ENCODE data around the gene PUSL1.

DNA sequence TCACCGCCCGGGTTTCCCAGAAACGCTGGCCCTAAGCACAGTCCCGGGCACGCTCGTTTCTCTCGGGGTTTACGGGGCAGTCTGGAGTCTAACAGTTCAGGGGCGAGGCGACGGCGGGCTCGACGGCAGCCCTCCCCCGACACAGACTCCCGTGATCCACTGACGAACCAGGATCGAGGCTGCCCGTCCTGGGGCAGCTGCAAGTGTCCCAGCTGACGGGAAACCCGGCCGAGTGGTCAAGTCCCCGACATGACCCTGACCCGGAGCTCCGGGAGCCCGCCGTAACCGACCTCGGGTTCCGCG, 35.2 kb upstream of the PUSL1 start:
- TF ChIP-seq EZH2phosphoT487 (IDR thresholded peaks at IDR 0.05; ENCODE audit: unreplicated experiment): no peak
- TF ChIP-seq, protein P1, sequence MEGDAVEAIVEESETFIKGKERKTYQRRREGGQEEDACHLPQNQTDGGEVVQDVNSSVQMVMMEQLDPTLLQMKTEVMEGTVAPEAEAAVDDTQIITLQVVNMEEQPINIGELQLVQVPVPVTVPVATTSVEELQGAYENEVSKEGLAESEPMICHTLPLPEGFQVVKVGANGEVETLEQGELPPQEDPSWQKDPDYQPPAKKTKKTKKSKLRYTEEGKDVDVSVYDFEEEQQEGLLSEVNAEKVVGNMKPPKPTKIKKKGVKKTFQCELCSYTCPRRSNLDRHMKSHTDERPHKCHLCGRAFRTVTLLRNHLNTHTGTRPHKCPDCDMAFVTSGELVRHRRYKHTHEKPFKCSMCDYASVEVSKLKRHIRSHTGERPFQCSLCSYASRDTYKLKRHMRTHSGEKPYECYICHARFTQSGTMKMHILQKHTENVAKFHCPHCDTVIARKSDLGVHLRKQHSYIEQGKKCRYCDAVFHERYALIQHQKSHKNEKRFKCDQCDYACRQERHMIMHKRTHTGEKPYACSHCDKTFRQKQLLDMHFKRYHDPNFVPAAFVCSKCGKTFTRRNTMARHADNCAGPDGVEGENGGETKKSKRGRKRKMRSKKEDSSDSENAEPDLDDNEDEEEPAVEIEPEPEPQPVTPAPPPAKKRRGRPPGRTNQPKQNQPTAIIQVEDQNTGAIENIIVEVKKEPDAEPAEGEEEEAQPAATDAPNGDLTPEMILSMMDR (conservative IDR thresholded peaks at IDR 0.05; ENCODE audit: low read depth in 2 of 2): no peak
- TF ChIP-seq, protein P2, sequence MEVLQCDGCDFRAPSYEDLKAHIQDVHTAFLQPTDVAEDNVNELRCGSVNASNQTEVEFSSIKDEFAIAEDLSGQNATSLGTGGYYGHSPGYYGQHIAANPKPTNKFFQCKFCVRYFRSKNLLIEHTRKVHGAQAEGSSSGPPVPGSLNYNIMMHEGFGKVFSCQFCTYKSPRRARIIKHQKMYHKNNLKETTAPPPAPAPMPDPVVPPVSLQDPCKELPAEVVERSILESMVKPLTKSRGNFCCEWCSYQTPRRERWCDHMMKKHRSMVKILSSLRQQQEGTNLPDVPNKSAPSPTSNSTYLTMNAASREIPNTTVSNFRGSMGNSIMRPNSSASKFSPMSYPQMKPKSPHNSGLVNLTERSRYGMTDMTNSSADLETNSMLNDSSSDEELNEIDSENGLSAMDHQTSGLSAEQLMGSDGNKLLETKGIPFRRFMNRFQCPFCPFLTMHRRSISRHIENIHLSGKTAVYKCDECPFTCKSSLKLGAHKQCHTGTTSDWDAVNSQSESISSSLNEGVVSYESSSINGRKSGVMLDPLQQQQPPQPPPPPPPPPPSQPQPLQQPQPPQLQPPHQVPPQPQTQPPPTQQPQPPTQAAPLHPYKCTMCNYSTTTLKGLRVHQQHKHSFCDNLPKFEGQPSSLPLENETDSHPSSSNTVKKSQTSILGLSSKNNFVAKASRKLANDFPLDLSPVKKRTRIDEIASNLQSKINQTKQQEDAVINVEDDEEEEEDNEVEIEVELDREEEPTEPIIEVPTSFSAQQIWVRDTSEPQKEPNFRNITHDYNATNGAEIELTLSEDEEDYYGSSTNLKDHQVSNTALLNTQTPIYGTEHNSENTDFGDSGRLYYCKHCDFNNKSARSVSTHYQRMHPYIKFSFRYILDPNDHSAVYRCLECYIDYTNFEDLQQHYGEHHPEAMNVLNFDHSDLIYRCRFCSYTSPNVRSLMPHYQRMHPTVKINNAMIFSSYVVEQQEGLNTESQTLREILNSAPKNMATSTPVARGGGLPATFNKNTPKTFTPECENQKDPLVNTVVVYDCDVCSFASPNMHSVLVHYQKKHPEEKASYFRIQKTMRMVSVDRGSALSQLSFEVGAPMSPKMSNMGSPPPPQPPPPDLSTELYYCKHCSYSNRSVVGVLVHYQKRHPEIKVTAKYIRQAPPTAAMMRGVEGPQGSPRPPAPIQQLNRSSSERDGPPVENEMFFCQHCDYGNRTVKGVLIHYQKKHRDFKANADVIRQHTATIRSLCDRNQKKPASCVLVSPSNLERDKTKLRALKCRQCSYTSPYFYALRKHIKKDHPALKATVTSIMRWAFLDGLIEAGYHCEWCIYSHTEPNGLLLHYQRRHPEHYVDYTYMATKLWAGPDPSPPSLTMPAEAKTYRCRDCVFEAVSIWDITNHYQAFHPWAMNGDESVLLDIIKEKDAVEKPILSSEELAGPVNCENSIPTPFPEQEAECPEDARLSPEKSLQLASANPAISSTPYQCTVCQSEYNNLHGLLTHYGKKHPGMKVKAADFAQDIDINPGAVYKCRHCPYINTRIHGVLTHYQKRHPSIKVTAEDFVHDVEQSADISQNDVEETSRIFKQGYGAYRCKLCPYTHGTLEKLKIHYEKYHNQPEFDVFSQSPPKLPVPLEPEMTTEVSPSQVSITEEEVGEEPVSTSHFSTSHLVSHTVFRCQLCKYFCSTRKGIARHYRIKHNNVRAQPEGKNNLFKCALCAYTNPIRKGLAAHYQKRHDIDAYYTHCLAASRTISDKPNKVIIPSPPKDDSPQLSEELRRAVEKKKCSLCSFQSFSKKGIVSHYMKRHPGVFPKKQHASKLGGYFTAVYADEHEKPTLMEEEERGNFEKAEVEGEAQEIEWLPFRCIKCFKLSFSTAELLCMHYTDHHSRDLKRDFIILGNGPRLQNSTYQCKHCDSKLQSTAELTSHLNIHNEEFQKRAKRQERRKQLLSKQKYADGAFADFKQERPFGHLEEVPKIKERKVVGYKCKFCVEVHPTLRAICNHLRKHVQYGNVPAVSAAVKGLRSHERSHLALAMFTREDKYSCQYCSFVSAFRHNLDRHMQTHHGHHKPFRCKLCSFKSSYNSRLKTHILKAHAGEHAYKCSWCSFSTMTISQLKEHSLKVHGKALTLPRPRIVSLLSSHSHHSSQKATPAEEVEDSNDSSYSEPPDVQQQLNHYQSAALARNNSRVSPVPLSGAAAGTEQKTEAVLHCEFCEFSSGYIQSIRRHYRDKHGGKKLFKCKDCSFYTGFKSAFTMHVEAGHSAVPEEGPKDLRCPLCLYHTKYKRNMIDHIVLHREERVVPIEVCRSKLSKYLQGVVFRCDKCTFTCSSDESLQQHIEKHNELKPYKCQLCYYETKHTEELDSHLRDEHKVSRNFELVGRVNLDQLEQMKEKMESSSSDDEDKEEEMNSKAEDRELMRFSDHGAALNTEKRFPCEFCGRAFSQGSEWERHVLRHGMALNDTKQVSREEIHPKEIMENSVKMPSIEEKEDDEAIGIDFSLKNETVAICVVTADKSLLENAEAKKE (CRISPR knock-in tag; IDR thresholded peaks at IDR 0.05): no peak
- no peak for TF ChIP-seq EZH2 (IDR thresholded peaks at IDR 0.05; ENCODE audit: low read depth, unreplicated experiment)
- TF ChIP-seq ZNF114 (CRISPR knock-in tag; IDR thresholded peaks at IDR 0.05): no peak
- no peak for TF ChIP-seq POLR2AphosphoS5 (IDR thresholded peaks at IDR 0.05; ENCODE audit: low read depth)
- TF ChIP-seq, protein P3, sequence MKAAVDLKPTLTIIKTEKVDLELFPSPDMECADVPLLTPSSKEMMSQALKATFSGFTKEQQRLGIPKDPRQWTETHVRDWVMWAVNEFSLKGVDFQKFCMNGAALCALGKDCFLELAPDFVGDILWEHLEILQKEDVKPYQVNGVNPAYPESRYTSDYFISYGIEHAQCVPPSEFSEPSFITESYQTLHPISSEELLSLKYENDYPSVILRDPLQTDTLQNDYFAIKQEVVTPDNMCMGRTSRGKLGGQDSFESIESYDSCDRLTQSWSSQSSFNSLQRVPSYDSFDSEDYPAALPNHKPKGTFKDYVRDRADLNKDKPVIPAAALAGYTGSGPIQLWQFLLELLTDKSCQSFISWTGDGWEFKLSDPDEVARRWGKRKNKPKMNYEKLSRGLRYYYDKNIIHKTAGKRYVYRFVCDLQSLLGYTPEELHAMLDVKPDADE (IDR thresholded peaks at IDR 0.05): no peak
- no peak for TF ChIP-seq NANOG (IDR thresholded peaks at IDR 0.05; ENCODE audit: borderline replicate concordance)
- no peak for TF ChIP-seq JUNB (IDR thresholded peaks at IDR 0.05; ENCODE audit: unreplicated experiment)
- TF ChIP-seq CREB1 (CRISPR knock-in tag; IDR thresholded peaks at IDR 0.05; ENCODE audit: low read depth): no peak

All from GM23338 (cell line).